Measurements from ENCODE around the gene TAOK2. TPM values are rescaled to one million over a fixed set of nuclear protein-coding genes. Genes with fewer than 3 reads are reported as not detected.
"Not testable (repeated sequence)": the region's sequence is repeated elsewhere in the genome, so short reads cannot be mapped to it uniquely, and the experiment has no call there.

TAOK2 gene
- total and polyA plus RNA-seq, 2 of the 13 experiments (the other 11 are each of a cell fraction or from before 2014, with no cell fraction given) = 17.4 to 43.2 TPM

DNA sequence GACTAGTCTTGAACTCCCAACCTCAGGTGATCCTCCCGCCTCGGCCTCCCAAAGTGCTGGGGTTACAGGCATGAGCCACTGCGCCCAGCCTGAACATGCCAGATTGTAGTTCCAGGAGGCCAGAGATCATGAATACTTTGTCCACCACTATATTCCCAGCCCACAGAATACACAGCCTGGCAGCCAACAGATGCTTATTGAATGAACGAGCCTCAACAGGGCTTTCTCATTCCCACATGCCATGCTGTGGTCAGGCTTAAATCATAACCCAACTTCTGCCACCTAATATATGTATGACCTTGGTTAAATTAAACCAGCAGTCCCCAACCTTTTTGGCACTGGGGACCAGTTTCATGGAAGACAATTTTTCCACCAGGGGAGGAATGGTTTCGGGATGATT lies 14.9 kb upstream of the TAOK2 start (continued):
- no peak for TF ChIP-seq ZNF609 (CRISPR knock-in tag; IDR thresholded peaks at IDR 0.05; ENCODE audit: borderline replicate concordance)
- TF ChIP-seq MAZ (IDR thresholded peaks at IDR 0.05; ENCODE audit: borderline replicate concordance, low read depth, low read length) = no peak
- no peak for TF ChIP-seq MAZ (CRISPR knock-in tag; IDR thresholded peaks at IDR 0.05; ENCODE audit: low read depth)
- TF ChIP-seq ASH2L (IDR thresholded peaks at IDR 0.05; ENCODE audit: insufficient read length, low read depth, low read length) = no peak

DNA sequence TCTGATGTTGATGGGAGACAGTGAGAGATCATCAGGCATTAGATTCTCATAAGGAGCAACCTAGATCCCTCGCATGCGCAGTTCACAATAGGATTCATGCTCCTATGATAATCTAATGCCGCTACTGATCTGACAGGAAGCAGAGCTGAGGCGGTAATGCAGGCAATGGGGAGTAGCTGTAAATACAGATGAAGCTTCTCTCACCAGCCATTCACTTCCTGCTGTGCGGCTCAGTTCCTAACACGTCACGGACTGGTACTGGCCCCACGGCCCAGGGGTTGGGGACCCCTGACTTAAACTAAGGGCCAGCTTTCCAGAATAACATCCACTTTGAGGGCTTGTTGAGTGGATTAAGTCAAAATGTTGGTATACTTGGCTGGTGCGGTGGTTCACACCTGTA lies 14.4 kb upstream of the TAOK2 start:
- in situ Hi-C loops (cut with HindIII; ENCODE audit: extremely low pct_ligation_motif_present, low pct_unique_long_range_greater_than_20kb) = no loop called here
- FAIRE-seq (no peak), DNase-seq (ENCODE audit: low spot score) (no peak), ATAC-seq (no peak)
- Histone ChIP-seq H3K4me2 (ENCODE audit: low read depth, low read length) (peak overlapping the region; percentile 5; the same call in 1 of the 2 replicates), H3K36me3 (replicated peaks in 1 of 2; ENCODE audit: control insufficient read depth in 1 of 2, insufficient read depth in 2 of 2, low read length in 2 of 2) (no peaks in the 10 kb centered on the region), H4K20me1 (ENCODE audit: insufficient read depth, low read length) (no peaks in the 10 kb centered on the region), H3K4me1 (ENCODE audit: insufficient read depth, low read length) (peaks cover 37% of the 10 kb centered on the region), H3K27ac (ENCODE audit: extremely low read length, insufficient read depth, low read length) (no peak overlapping the region), H3K79me2 (ENCODE audit: insufficient read depth, low read length) (no peaks in the 10 kb centered on the region), H3K9ac (ENCODE audit: insufficient read depth, low read depth, low read length) (no peak overlapping the region), H2AFZ (ENCODE audit: low read length) (no peak overlapping the region), H3K4me3 (replicated peaks in 1 of 3; ENCODE audit: insufficient read depth in 1 of 3, low read depth in 2 of 3, low read length in 3 of 3) (no peak overlapping the region), H3K27me3 (ENCODE audit: control insufficient read depth in 1 of 2, insufficient read depth in 2 of 2, low read length in 2 of 2) (no peaks in the 10 kb centered on the region; a peak in 1 of 5 replicates), H3K9me3 (ENCODE audit: low read length) (no peaks in the 10 kb centered on the region)
- intact Hi-C loops (cut with micrococcal nuclease; ENCODE audit: unreplicated experiment) = no loop called here
- 74% methylated on average over 9 of the region's 9 CpGs for WGBS (ENCODE audit: low lambda C conversion rate)
- CTCF ChIA-PET (ENCODE audit: low intra/inter-chr PET ratio, low total read pairs) = no interaction called here
- POLR2A ChIA-PET = interaction anchor here (0.6 to 4.6 kb wide), 2 partner anchors 14 to 33 kb away, joined by 3 to 43 read pairs; partner anchors contain the start of genes KCTD13 and TAOK2
- no TSS peak for BruUV-seq (replicated peaks)
- TF ChIP-seq ZNF782 (CRISPR knock-in tag; IDR thresholded peaks at IDR 0.05; ENCODE audit: borderline replicate concordance) (no peak), ZBTB33 (CRISPR knock-in tag; IDR thresholded peaks at IDR 0.05) (peak; percentile 50; the same call in 1 of the 2 replicates), ZNF562 (CRISPR knock-in tag; IDR thresholded peaks at IDR 0.05; ENCODE audit: borderline replicate concordance) (no peak), POLR2AphosphoS2 (IDR thresholded peaks at IDR 0.05; ENCODE audit: low read depth, low read length) (no peak), CBX1 (IDR thresholded peaks at IDR 0.05; ENCODE audit: low read depth) (no peak)

DNA sequence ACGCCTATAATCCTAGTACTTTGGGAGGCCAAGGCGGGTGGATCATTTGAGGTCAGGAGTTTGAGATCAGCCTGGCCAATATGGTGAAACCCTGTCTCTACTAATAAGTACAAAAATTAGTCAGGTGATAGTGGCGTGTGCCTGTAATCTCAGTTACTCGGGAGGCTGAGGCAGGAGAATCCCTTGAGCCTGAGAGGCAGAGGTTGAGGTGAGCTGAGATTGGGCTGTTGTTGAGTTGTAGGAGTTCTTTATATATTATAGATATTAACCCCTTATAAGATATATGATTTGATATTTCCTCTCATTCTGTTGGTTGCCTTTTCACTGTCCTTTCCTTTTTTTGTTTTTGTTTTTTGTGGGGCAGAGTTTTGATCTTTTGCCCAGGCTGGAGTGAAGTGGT lies 13.8 kb upstream of the TAOK2 start:
- ATAC-seq; FAIRE-seq; H3K27ac ChIP-seq (ENCODE audit: extremely low read length, insufficient read depth, low read length); H3K27me3 ChIP-seq (ENCODE audit: control insufficient read depth in 1 of 2, insufficient read depth in 2 of 2, low read length in 2 of 2); H2AFZ ChIP-seq (ENCODE audit: low read length); H3K36me3 ChIP-seq (replicated peaks in 1 of 2; ENCODE audit: control insufficient read depth in 1 of 2, insufficient read depth in 2 of 2, low read length in 2 of 2); H4K20me1 ChIP-seq (ENCODE audit: insufficient read depth, low read length); BruUV-seq (replicated peaks); H3K4me3 ChIP-seq (replicated peaks in 1 of 3; ENCODE audit: insufficient read depth in 1 of 3, low read depth in 2 of 3, low read length in 3 of 3); H3K4me2 ChIP-seq (ENCODE audit: low read depth, low read length); H3K9me3 ChIP-seq (ENCODE audit: low read length); H3K79me2 ChIP-seq (ENCODE audit: insufficient read depth, low read length); H3K9ac ChIP-seq (ENCODE audit: insufficient read depth, low read depth, low read length); DNase-seq (ENCODE audit: low spot score); CTCF ChIA-PET (ENCODE audit: low intra/inter-chr PET ratio, low total read pairs): not testable (repeated sequence)
- WGBS (ENCODE audit: low lambda C conversion rate) = 52% methylated on average over 4 of the region's 4 CpGs
- peaks cover 43% of the 10 kb centered on the region for H3K4me1 ChIP-seq (ENCODE audit: insufficient read depth, low read length)
- intact Hi-C loops (cut with micrococcal nuclease; ENCODE audit: unreplicated experiment) = loop anchor here (5.0 kb wide), 3 partner anchors 33 to 58 kb away; partner anchors contain the start of genes ASPHD1, HIRIP3, INO80E and KCTD13
- POLR2A ChIA-PET = interaction anchor here (0.6 to 4.6 kb wide), 2 partner anchors 14 to 33 kb away, joined by 3 to 43 read pairs; partner anchors contain the start of genes KCTD13 and TAOK2
- in situ Hi-C loops (cut with HindIII; ENCODE audit: extremely low pct_ligation_motif_present, low pct_unique_long_range_greater_than_20kb) = loop anchor here (5.0 kb wide), 1 partner anchor 33 kb away; the partner anchor contains the start of gene KCTD13

Measured in HepG2 (cell line).